Lower leg skin (tissue), 4 donors: ENCODE measurements around the gene ZNF526. TPM values are rescaled to one million over a fixed set of nuclear protein-coding genes. Genes with fewer than 3 reads are reported as not detected.

Experiments
- DNase-seq, 2 donors: peaks; one replicate each; pipeline ENCODE4 v3.0.0-alpha.2; 2019; ENCODE audit warnings: low spot score in 2 of 2
- H3K4me3 ChIP-seq: fragments of 200-600 bp; sonication (generic); 2 replicates; pipeline ENCODE4 v1.5.1; 2017; ENCODE audit warnings: mild to moderate bottlenecking, low read depth; ENCODE audit not compliant: poor library complexity, severe bottlenecking
- CTCF ChIP-seq, 3 donors: fragments of 450-650 bp; IDR thresholded peaks; one replicate each; pipeline ENCODE4 v1.5.1; 2016; ENCODE audit warnings: antibody characterized with exemption in 3 of 3, mild to moderate bottlenecking in 3 of 3, moderate library complexity in 2 of 3
- POLR2A ChIP-seq, 2 donors: fragments of 450-650 bp; IDR thresholded peaks; one replicate each; pipeline ENCODE4 v1.6.1; 2016 to 2017; ENCODE audit warnings: antibody characterized with exemption in 2 of 2, mild to moderate bottlenecking in 1 of 2, moderate library complexity in 1 of 2
- WGBS, 2 donors: methylation state at CpG; one replicate each; pipeline ENCODE4 v1.1.5; 2018; 5-methylcytosine and 5-hydroxymethylcytosine counted together
- intact Hi-C: fragments of 100-400 bp; cut with DNase I; formaldehyde crosslinking; loops from one replicate; pipeline ENCODE4 v1.15.0; 2023; ENCODE audit warnings: low total_unique reads
- total RNA-seq, 4 donors: library from RNA; depleted of rRNA; stranded (reverse); fragments of >200 nt; gene quantifications; one replicate each; pipeline ENCODE4 v1.1.0, GENCODE V29; 2016

Gene ZNF526
- total RNA-seq, 4 donors from 2014 or later: 6.9 to 10.7 (median 8.6) TPM

- DNase-seq: no peak
- WGBS, 2 donors: 81 to 86% methylated on average over 5 of the region's 5 CpGs
- intact Hi-C loops: no loop called here
- TF ChIP-seq POLR2A (IDR thresholded peaks at IDR 0.05): no peak
- no peak for TF ChIP-seq CTCF (IDR thresholded peaks at IDR 0.05)
- H3K4me3 ChIP-seq: no peak overlapping the region
Measured at GRCh38 chr19:42202290-42202880, 17.7 kb upstream of the ZNF526 start.

- intact Hi-C loops: no loop called here
- DNase-seq: no peak
- TF ChIP-seq POLR2A (IDR thresholded peaks at IDR 0.05) (no peak), CTCF (IDR thresholded peaks at IDR 0.05) (no peak)
- WGBS, 2 donors: 76 to 88% methylated on average over 2 of the region's 2 CpGs
- no peak overlapping the region for H3K4me3 ChIP-seq
Measured at GRCh38 chr19:42203700-42204099, 16.4 kb upstream of the ZNF526 start.

- H3K4me3 ChIP-seq: no peak overlapping the region
- WGBS, 2 donors: 86 to 91% methylated on average over 6 of the region's 6 CpGs
- DNase-seq: no peak
- TF ChIP-seq POLR2A (IDR thresholded peaks at IDR 0.05) (no peak), CTCF (IDR thresholded peaks at IDR 0.05) (no peak)
- intact Hi-C loops: no loop called here
Measured at GRCh38 chr19:42204664-42205063, 15.4 kb upstream of the ZNF526 start.

- intact Hi-C loops: no loop called here
- 58 to 68% methylated on average over 14 of the region's 14 CpGs for WGBS, 2 donors
- no peak for TF ChIP-seq POLR2A (IDR thresholded peaks at IDR 0.05)
- TF ChIP-seq CTCF (IDR thresholded peaks at IDR 0.05): no peak
- H3K4me3 ChIP-seq: no peak overlapping the region
- no peak for DNase-seq
Measured at GRCh38 chr19:42206871-42207755, 13.0 kb upstream of the ZNF526 start.

- TF ChIP-seq POLR2A (IDR thresholded peaks at IDR 0.05): no peak
- TF ChIP-seq CTCF (IDR thresholded peaks at IDR 0.05): no peak
- WGBS, 2 donors: 62 to 73% methylated on average over 6 of the region's 6 CpGs
- no peak overlapping the region for H3K4me3 ChIP-seq
- intact Hi-C loops: no loop called here
- DNase-seq: no peak
Measured at GRCh38 chr19:42207767-42208271, 12.3 kb upstream of the ZNF526 start.
